ENCODE results near the gene U2AF1. TPM values are rescaled to one million over a fixed set of nuclear protein-coding genes. Genes with fewer than 3 reads are reported as not detected.
"Not testable (repeated sequence)": the region's sequence is repeated elsewhere in the genome, so short reads cannot be mapped to it uniquely, and the experiment has no call there.

Gene U2AF1
- total RNA-seq, 2 experiments from 2014 or later: 60.8 to 75.0 TPM

- H3K79me2 ChIP-seq (ENCODE audit: insufficient read depth, low read depth, low read length); H3K36me3 ChIP-seq (ENCODE audit: insufficient read depth, low read length); DNase-seq (ENCODE audit: low spot score); BruUV-seq (replicated peaks); H3K4me3 ChIP-seq (ENCODE audit: low read depth, low read length, poor library complexity, severe bottlenecking); H4K20me1 ChIP-seq (ENCODE audit: insufficient read depth, low read length); H3K9me3 ChIP-seq (ENCODE audit: low read length); H2AFZ ChIP-seq (ENCODE audit: low read length); intact Hi-C loops (cut with micrococcal nuclease; ENCODE audit: unreplicated experiment); H3K27ac ChIP-seq (ENCODE audit: low read depth, low read length, poor library complexity, severe bottlenecking); POLR2A ChIA-PET; CTCF ChIA-PET (ENCODE audit: unreplicated experiment); H3K9me2 ChIP-seq (ENCODE audit: insufficient read depth, low read length); H3K4me2 ChIP-seq (ENCODE audit: low read length): not testable (repeated sequence)
- H3K4me1 ChIP-seq (ENCODE audit: insufficient read depth, low read length, poor library complexity, severe bottlenecking): peaks cover 11% of the 10 kb centered on the region
These were observed 17.9 kb downstream of the U2AF1 start for GRCh38 chr21:43089463-43089862.

GRCh38 chr21:43082587-43083300, 24.6 kb downstream of the U2AF1 start:
- H3K4me3 ChIP-seq (ENCODE audit: low read depth, low read length, poor library complexity, severe bottlenecking); H3K9me2 ChIP-seq (ENCODE audit: insufficient read depth, low read length); H3K36me3 ChIP-seq (ENCODE audit: insufficient read depth, low read length); intact Hi-C loops (cut with micrococcal nuclease; ENCODE audit: unreplicated experiment); H3K4me2 ChIP-seq (ENCODE audit: low read length); H2AFZ ChIP-seq (ENCODE audit: low read length); BruUV-seq (replicated peaks); DNase-seq (ENCODE audit: low spot score); H3K4me1 ChIP-seq (ENCODE audit: insufficient read depth, low read length, poor library complexity, severe bottlenecking); H3K27ac ChIP-seq (ENCODE audit: low read depth, low read length, poor library complexity, severe bottlenecking); H4K20me1 ChIP-seq (ENCODE audit: insufficient read depth, low read length); CTCF ChIA-PET (ENCODE audit: unreplicated experiment); H3K79me2 ChIP-seq (ENCODE audit: insufficient read depth, low read depth, low read length); H3K9me3 ChIP-seq (ENCODE audit: low read length); POLR2A ChIA-PET: not testable (repeated sequence)

GRCh38 chr21:43076643-43077042, 30.7 kb downstream of the U2AF1 start:
- POLR2A ChIA-PET; intact Hi-C loops (cut with micrococcal nuclease; ENCODE audit: unreplicated experiment): not testable (repeated sequence)

GRCh38 chr21:43076023-43076637, 31.2 kb downstream of the U2AF1 start:
- H3K36me3 ChIP-seq (ENCODE audit: insufficient read depth, low read length); H3K4me1 ChIP-seq (ENCODE audit: insufficient read depth, low read length, poor library complexity, severe bottlenecking); H3K9me2 ChIP-seq (ENCODE audit: insufficient read depth, low read length); H2AFZ ChIP-seq (ENCODE audit: low read length); CTCF ChIA-PET (ENCODE audit: unreplicated experiment); intact Hi-C loops (cut with micrococcal nuclease; ENCODE audit: unreplicated experiment); H3K27ac ChIP-seq (ENCODE audit: low read depth, low read length, poor library complexity, severe bottlenecking); H3K4me2 ChIP-seq (ENCODE audit: low read length); H4K20me1 ChIP-seq (ENCODE audit: insufficient read depth, low read length); H3K4me3 ChIP-seq (ENCODE audit: low read depth, low read length, poor library complexity, severe bottlenecking); POLR2A ChIA-PET; DNase-seq (ENCODE audit: low spot score); H3K79me2 ChIP-seq (ENCODE audit: insufficient read depth, low read depth, low read length); BruUV-seq (replicated peaks); H3K9me3 ChIP-seq (ENCODE audit: low read length): not testable (repeated sequence)

More at GRCh38 chr21:43076643-43077042, 30.7 kb downstream of the U2AF1 start:
- H3K4me3 ChIP-seq (ENCODE audit: low read depth, low read length, poor library complexity, severe bottlenecking); BruUV-seq (replicated peaks); H3K79me2 ChIP-seq (ENCODE audit: insufficient read depth, low read depth, low read length); CTCF ChIA-PET (ENCODE audit: unreplicated experiment); H3K9me2 ChIP-seq (ENCODE audit: insufficient read depth, low read length); H3K9me3 ChIP-seq (ENCODE audit: low read length); H3K27ac ChIP-seq (ENCODE audit: low read depth, low read length, poor library complexity, severe bottlenecking); H3K4me2 ChIP-seq (ENCODE audit: low read length); H3K4me1 ChIP-seq (ENCODE audit: insufficient read depth, low read length, poor library complexity, severe bottlenecking); H3K36me3 ChIP-seq (ENCODE audit: insufficient read depth, low read length); H4K20me1 ChIP-seq (ENCODE audit: insufficient read depth, low read length); H2AFZ ChIP-seq (ENCODE audit: low read length); DNase-seq (ENCODE audit: low spot score): not testable (repeated sequence)

- H3K4me1 ChIP-seq (ENCODE audit: insufficient read depth, low read length, poor library complexity, severe bottlenecking); H3K27ac ChIP-seq (ENCODE audit: low read depth, low read length, poor library complexity, severe bottlenecking); POLR2A ChIA-PET; BruUV-seq (replicated peaks); DNase-seq (ENCODE audit: low spot score); H3K4me2 ChIP-seq (ENCODE audit: low read length); H4K20me1 ChIP-seq (ENCODE audit: insufficient read depth, low read length); intact Hi-C loops (cut with micrococcal nuclease; ENCODE audit: unreplicated experiment); H3K79me2 ChIP-seq (ENCODE audit: insufficient read depth, low read depth, low read length); H3K4me3 ChIP-seq (ENCODE audit: low read depth, low read length, poor library complexity, severe bottlenecking); H2AFZ ChIP-seq (ENCODE audit: low read length); CTCF ChIA-PET (ENCODE audit: unreplicated experiment); H3K9me3 ChIP-seq (ENCODE audit: low read length); H3K9me2 ChIP-seq (ENCODE audit: insufficient read depth, low read length); H3K36me3 ChIP-seq (ENCODE audit: insufficient read depth, low read length): not testable (repeated sequence)
These were observed 32.0 kb downstream of the U2AF1 start, which contains the start of gene CBS for GRCh38 chr21:43075170-43076022. TSS of gene CBS (minus strand) at chr21:43075835. CDS start at chr21:43072193, 3,642 bp downstream.

GRCh38 chr21:43074401-43075169, 32.8 kb downstream of the U2AF1 start:
- H3K4me3 ChIP-seq (ENCODE audit: low read depth, low read length, poor library complexity, severe bottlenecking); H4K20me1 ChIP-seq (ENCODE audit: insufficient read depth, low read length); DNase-seq (ENCODE audit: low spot score); H3K36me3 ChIP-seq (ENCODE audit: insufficient read depth, low read length); H3K4me1 ChIP-seq (ENCODE audit: insufficient read depth, low read length, poor library complexity, severe bottlenecking); intact Hi-C loops (cut with micrococcal nuclease; ENCODE audit: unreplicated experiment); H3K9me2 ChIP-seq (ENCODE audit: insufficient read depth, low read length); H3K4me2 ChIP-seq (ENCODE audit: low read length); H3K9me3 ChIP-seq (ENCODE audit: low read length); BruUV-seq (replicated peaks); CTCF ChIA-PET (ENCODE audit: unreplicated experiment); POLR2A ChIA-PET; H2AFZ ChIP-seq (ENCODE audit: low read length); H3K27ac ChIP-seq (ENCODE audit: low read depth, low read length, poor library complexity, severe bottlenecking); H3K79me2 ChIP-seq (ENCODE audit: insufficient read depth, low read depth, low read length): not testable (repeated sequence)
